ENCODE measurements around the gene PNMA8B.

PNMA8B gene

GRCh38 chr19:46486358-46486757 is 9.3 kb downstream of the PNMA8B start:
- no peak for DNase-seq

- no peak for DNase-seq
Measured at GRCh38 chr19:46484656-46485055, 11.0 kb downstream of the PNMA8B start.

GRCh38 chr19:46482631-46483030 is 13.0 kb downstream of the PNMA8B start:
- no peak for DNase-seq

GRCh38 chr19:46481947-46482346 is 13.7 kb downstream of the PNMA8B start:
- DNase-seq = no peak

- no peak for DNase-seq
Measured at GRCh38 chr19:46481223-46481848, 14.3 kb downstream of the PNMA8B start.

GRCh38 chr19:46480415-46480814 is 15.3 kb downstream of the PNMA8B start:
- DNase-seq = peak; percentile 33

- peak; percentile 37 for DNase-seq
Measured at GRCh38 chr19:46478356-46478986, 17.2 kb downstream of the PNMA8B start.

GRCh38 chr19:46475986-46476385 is 19.7 kb downstream of the PNMA8B start:
- no peak for DNase-seq

- no peak for DNase-seq
Measured at GRCh38 chr19:46474211-46474610, 21.5 kb downstream of the PNMA8B start.

- no peak for DNase-seq
Measured at GRCh38 chr19:46472592-46472991, 23.1 kb downstream of the PNMA8B start.

- no peak for DNase-seq
Measured at GRCh38 chr19:46471811-46472543, 23.7 kb downstream of the PNMA8B start.

GRCh38 chr19:46471116-46471733 is 24.4 kb downstream of the PNMA8B start, which contains the start of gene PNMA8A:
Gene PNMA8A (minus strand): TSS chr19:46471563. CDS start chr19:46471035, 528 bp downstream.
- peak; percentile 27 for DNase-seq

GRCh38 chr19:46470376-46470775 is 25.3 kb downstream of the PNMA8B start:
- no peak for DNase-seq

- DNase-seq = no peak
Measured at GRCh38 chr19:46469541-46470185, 26.0 kb downstream of the PNMA8B start.

GRCh38 chr19:46466536-46467196 is 29.0 kb downstream of the PNMA8B start:
- no peak for DNase-seq

- no peak for DNase-seq
Measured at GRCh38 chr19:46463516-46463915, 32.2 kb downstream of the PNMA8B start.

- DNase-seq = peak; percentile 17
Measured at GRCh38 chr19:46461537-46461936, 34.1 kb downstream of the PNMA8B start.

GRCh38 chr19:46460981-46461380 is 34.7 kb downstream of the PNMA8B start:
- DNase-seq = no peak

- no peak for DNase-seq
Measured at GRCh38 chr19:46460055-46460454, 35.6 kb downstream of the PNMA8B start.

- no peak for DNase-seq
Measured at GRCh38 chr19:46456930-46457329, 38.7 kb downstream of the PNMA8B start.

- DNase-seq = no peak
Measured at GRCh38 chr19:46454244-46454643, 41.4 kb downstream of the PNMA8B start.

- no peak for DNase-seq
Measured at GRCh38 chr19:46453661-46454060, 42.0 kb downstream of the PNMA8B start.

- no peak for DNase-seq
Measured at GRCh38 chr19:46452186-46452585, 43.5 kb downstream of the PNMA8B start.

Measured in NCI-H524 treated with DMSO at 0.1 percent for 48 hours (cell line).